Renal cortical epithelial cell (primary cell): Measurements from ENCODE around the gene GSTM3. TPM values are rescaled to one million over a fixed set of nuclear protein-coding genes. Genes with fewer than 3 reads are reported as not detected.
A peak's percentile ranks its signal among the peaks of the same experiment; 100 is the strongest.
"Not testable (repeated sequence)": the region's sequence is repeated elsewhere in the genome, so short reads cannot be mapped to it uniquely, and the experiment has no call there.

Experiments used
- DNase-seq: peaks from one replicate; pipeline ENCODE4 v3.0.0-alpha.2; 2011; ENCODE audit warnings: low read depth
- total RNA-seq: library from RNA; depleted of rRNA; stranded (reverse); fragments of >200 nt; gene quantifications from 2 replicates; pipeline ENCODE4 v1.2.3, GENCODE V29; 2014

Gene GSTM3
- total RNA-seq, 1 donor from 2014 or later, result 85.6 TPM

GRCh38 chr1:109762039-109762585, 21.3 kb upstream of the GSTM3 start:
- no peak for DNase-seq

GRCh38 chr1:109761227-109762038, 20.6 kb upstream of the GSTM3 start:
- DNase-seq, result no peak

DNA sequence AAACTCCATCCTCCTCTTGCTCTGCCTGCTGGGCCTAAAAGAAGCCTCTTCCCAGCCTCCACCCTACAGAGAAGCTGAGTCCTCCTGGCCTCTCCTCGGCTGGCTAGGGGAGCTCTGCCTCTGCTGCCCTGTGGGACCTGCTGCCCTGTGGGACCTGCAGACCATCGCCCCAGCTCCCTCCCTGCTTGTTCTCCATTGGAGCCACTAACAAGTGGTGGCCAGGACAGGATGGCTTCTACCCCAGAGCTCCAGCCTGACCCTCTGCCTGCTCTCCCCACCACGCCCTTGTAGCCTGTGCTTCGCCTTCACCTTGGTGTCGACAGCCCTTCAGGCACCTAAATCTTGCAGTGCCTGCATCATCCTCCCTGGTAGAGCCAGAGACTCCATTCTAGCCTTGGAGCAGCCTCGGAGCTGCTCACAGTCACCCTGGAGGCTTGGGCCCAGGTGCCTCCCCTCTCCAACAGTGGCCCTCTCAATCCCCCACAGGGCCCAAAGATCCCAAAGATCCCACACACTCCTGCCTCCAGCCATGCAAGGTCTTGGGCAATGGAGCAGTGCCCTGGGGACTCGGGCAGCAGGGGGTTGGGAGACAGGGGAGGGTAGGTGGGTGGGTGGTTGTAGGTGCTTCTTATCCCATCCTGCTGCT, 19.9 kb upstream of the GSTM3 start:
- no peak for DNase-seq

DNA sequence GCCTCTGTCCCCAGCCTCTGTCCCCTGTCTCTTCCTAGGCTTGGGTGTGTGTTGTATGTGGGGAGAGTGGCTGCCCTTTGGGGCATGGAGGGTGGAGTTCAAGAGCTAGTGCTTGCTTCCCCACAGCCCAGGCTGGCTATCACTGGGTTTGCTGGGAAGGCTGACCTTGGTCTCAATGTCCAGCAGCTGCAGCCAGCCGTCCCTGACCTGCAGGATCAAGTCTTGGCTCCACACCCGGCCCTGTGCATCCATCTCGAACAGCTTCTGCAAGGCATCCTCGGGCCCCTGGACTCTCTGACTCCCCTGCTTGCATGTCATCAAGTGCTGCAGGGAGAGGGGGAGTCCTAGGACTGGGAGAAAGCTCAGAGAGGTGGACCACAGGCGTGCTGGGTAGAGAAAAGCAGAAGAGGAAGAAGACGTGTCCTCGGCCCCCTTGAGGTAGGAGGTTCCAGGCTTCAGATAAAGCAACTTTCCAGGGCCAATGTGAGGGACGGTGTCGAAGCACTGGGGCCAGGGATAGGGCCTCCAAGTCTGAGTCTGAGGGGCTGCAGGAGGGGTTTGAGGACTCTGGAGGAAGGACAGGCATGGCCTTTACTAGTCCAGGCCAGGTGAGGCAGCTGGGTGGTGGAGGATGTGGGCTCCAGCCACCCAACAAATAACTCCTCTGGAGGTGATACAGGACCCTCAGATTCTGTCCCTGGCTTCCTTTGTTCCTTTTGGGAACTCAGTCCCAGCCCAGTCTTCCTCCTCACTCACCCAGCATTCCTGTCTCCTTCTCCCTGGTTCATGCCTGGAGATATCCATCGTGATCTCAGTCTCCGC, 18.9 kb upstream of the GSTM3 start:
- DNase-seq, result no peak

DNA sequence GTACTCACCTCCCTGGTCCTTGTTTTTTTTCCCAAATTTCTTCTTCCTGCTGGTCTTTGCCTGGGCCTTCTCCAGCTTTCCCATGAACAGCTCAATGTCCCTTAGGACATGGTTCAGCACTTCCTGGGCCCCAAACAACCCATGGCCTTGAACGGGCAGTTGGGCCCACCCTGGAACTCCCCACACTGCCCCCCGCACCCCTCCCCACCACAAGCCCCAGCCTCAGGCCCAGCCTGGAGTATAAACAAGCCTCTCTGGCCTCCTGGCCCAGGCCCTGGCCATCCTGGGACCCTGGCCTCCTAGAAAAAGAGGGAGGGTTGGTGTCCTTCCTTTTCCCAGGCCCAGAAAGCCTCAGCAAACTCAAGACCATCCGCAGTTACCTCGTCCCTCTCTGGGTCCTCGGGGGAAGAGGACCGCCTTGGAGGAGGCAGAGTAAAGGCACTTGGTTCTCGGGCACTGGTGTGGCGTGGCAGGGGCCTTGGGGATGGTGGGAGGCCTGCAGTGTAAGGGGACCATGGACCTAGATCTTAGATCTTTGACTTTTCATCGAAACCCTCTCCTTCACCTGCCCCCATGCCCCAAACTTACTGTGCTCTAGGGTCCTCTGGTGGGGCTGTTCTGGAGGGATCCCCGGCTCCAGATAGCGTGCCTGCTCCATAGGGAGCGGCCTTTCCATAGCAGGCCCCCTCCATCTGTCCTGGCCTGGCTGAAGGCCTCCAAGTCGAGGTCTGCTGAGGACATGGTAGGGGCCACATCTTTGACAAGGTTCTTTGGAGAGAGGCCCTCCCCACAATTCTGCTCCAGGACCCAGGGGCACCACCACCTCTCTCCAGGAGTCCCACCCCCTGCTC, 17.3 kb upstream of the GSTM3 start:
- no peak for DNase-seq

DNA sequence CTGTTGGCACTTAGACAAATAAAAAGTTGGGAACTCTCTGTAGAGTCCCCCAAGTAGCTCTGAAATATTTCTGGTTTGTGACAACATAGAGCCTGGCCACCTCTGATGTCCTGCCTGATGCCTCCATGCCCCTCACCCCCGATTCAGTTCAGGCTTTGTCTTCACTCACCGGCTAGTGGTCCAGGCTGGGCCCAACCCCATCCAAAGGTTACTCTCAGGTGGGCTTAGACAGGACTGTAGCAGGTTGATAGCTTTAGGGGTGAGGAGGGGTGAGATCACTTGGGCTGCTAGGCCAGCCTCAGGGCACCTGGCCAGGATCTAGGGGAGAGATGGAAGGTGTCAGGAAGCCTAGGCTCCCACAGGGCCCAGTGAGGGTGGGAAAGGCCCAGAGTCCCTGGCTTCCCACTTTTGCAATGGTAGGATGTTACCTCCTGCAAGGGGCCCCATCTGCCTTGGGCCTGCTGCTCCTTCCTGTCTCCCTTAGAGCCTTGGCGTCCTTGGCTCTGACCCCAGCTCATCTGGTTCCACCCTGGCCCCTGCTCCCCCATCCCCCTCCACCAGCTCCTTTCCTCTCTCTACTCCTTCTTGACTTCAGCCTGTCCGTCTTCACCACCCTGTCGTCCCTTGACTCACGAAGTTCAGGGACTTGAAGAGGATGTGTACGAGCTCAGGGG, 16.1 kb upstream of the GSTM3 start:
- DNase-seq, result no peak

DNA sequence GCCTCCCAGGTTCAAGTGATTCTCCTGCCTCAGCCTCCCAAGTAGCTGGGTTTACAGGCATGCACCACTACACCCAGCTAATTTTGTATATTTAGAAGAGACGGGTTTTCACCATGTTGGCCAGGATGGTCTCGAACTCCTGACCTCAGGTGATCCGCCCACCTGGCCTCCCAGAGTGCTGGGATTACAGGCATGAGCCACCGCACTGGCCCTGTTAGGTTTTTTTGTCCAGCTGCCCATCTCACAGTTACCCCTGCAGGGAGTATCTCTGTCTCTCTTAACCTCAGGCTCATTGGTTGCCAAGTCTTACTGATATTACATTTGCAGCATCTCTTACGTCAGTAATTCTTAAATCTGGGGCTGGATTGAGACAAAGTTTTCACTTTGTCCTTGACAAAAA, 15.5 kb upstream of the GSTM3 start:
- not testable (repeated sequence) for DNase-seq

GRCh38 chr1:109754738-109755137, 13.9 kb upstream of the GSTM3 start:
- DNase-seq, result no peak

DNA sequence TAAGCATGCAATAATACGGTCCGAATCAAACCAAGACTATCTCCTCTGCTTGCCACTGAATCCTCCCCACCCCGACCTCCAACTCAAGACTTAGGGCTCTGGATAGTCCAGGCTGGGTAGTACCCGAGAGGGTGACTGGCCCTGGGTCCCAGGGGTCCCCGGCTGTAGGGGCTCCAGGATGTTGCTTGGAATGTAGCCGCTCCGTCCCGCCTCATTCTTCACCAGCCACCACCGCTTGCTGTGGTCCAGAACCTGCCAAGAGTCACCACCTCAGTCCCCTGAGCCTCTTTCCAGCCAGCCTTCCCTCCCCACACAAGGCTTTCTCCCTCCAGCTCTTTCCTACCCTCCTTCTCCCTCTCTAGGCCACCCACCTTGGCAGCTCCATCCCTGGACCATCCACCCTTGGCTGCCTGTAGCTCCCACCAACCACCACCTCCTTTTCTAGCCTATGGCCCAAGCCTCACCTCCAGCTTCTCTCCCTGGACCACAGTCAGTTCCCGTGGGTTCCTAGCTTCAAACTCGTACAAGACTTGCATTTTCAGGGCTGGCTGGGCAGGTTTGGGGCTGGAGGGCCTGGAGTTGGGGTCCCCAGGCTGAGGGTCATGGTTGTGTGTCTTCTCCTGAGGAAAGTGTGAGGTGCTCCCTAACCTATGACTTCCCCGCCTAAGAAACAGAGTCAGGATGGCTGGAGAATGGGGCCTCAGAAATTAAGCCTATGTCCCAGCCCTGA, 10.9 kb upstream of the GSTM3 start:
- no peak for DNase-seq

GRCh38 chr1:109750920-109751319, 10.1 kb upstream of the GSTM3 start:
- no peak for DNase-seq

DNA sequence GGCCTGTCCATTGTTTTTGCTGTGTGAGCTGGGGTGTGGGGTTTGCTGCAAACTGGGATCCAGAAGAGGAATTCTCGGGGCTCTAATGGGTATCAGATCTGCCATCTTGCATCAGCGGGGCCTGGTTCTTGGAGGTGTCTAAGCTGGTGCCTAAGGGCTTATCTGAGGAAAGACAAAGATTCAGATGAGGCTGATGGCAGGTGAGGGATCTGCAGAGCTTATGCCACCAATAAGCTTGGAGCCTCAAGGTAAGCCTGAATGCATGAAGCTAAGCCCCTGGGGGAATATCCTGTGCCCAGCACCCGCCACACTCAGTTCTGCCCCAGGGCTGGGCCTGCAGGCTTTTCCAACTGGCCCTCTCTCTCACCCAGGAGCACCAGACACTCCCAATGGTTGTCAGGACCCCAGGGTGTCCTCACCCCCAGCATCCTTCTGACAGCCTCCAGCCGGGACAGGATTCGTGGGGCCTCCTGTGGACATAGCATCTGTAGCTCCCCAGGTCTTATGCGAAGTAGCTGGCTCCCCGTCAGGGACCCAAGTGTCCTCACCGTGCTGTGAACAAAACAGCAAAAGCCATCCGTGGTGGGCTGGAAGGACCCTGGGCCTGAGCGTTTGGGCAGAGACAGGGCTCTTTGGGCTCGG, 9.5 kb upstream of the GSTM3 start:
- DNase-seq, result no peak

GRCh38 chr1:109749221-109749620, 8.4 kb upstream of the GSTM3 start:
- DNase-seq, result no peak

- not testable (repeated sequence) for DNase-seq
Observed at GRCh38 chr1:109748311-109748710, 7.5 kb upstream of the GSTM3 start.

DNA sequence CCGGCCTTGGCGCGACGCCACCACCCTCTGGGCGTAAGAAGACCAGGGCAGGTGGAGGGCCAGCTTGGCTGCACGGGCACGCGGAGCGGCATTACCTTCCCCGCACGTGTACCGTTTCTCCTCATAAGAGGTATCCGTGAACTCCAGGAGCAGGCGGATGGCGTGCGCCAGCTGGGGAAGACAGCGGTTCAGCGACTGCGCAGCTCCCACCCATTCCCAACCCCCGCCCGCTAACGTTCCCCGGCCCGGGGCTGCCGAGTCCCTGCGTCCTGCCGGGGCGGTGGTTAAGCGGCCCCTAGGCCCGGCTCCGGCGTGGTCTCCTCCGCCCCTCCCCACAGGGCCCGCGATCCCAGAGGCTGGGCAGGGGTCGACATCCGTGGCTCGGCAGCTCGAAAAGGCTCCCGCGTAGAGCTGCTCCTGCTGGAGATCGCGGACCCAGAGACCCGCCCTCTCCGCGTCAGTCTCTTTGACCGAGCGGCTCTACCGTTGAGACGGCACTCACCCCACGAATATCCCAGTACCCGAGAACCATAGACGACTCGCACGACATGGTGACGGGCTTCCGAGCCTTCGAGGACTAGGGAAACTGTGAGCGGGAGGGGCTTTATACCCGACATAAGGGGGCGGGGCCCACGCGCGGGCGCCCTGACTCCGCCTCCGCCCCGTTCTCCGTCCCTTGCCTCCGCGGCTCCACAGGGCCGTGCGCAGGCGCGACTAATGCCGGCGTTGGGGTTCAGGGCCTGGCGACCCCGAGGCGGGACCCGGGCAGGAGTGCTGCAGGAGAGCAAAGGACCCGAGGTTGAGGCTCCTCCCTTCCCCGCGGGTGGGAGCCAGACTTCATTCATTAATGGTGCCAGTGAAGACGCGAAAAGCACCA, 862 bp downstream of the GSTM3 start:
- DNase-seq, result no peak

- no peak for DNase-seq
Observed at GRCh38 chr1:109733236-109733870, 7.5 kb downstream of the GSTM3 start.

DNA sequence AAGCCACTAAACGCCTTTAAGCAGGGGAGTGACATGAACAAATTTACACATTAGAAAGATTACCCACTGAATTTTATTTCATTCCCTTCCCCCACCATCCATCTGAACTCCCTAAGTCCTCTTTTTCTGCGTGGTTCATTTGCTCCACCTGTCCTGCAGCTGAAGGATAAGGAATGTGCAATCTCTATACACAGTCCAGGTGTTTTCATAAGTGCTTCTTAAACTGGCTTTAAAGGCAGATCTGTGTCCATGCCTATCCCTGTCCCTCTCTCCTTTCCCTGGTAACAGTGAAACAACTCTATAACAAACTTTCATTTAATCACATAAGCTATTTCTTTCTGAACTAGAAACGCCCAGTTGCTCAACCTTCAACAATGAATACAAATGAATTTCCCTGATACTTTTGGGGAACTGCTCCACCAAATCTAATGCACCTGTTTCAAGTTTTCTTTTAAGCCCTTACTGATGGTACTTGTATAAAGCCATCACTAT, 8.4 kb downstream of the GSTM3 start:
- no peak for DNase-seq

GRCh38 chr1:109730666-109731065, 10.2 kb downstream of the GSTM3 start:
- peak; percentile 55 for DNase-seq

GRCh38 chr1:109728870-109729269, 12.0 kb downstream of the GSTM3 start:
- no peak for DNase-seq
